ENCODE data around the gene RAPGEF4. TPM values are rescaled to one million over a fixed set of nuclear protein-coding genes. Genes with fewer than 3 reads are reported as not detected.

The RAPGEF4 gene
- total and polyA plus RNA-seq, 2 of the 13 experiments (the other 11 are each of a cell fraction or from before 2014, with no cell fraction given) = 0.78 to 0.91 TPM

DNA sequence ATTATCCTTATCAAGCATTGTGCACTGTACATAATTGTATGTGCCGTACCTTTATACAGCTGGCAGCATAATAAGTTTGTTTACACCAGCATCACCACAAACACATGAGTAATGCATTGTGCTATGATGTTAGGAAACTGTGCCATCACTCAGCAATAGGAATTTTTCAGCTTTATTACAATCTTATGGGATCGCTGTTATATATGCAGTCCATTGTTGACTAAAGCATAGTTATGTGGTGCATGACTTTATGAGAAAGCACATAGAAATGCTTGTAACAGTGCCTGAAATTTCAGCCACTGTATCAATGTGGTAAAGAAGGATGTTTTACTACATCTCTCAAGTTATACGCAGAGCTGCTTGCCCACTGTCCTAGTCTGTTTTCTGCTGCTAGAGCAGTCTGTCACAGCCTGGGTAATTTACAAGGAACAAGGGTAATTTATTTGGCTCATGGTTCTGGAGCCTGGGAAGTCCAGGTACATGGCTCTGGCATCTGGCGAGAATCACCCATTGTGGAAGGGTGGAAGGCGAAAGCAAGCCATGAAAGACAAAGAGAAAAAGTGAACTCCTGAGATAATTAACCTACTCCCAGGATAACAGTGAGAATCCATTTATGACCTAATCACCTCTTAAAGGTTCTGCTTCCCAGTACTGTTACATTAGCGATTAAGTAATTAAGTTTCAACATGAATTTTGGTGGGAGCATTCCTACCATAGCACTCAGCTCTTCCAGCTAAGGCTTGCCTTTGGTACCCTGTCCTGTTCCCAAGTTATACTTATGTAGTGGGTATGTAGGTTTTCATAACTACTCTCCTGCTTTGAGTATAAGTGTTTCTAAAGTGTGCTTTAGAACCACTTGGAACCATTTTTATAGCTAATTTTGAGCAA lies 344.6 kb downstream of the RAPGEF4 start:
- TF ChIP-seq RELA (CRISPR knock-in tag; IDR thresholded peaks at IDR 0.05) (no peak), ZNF564 (CRISPR knock-in tag; IDR thresholded peaks at IDR 0.05) (0 out of 2 replicates have a peak, but pooled peaks have one; percentile 46)
- Histone ChIP-seq H3K4me3 (replicated peaks in 1 of 3; ENCODE audit: insufficient read depth in 1 of 3, low read depth in 2 of 3, low read length in 3 of 3) (no peak overlapping the region), H3K9me3 (ENCODE audit: low read length) (no peaks in the 10 kb centered on the region), H4K20me1 (ENCODE audit: insufficient read depth, low read length) (no peaks in the 10 kb centered on the region), H3K4me1 (ENCODE audit: insufficient read depth, low read length) (peaks cover 18% of the 10 kb centered on the region), H3K9ac (ENCODE audit: insufficient read depth, low read depth, low read length) (no peak overlapping the region), H3K27ac (ENCODE audit: extremely low read length, insufficient read depth, low read length) (no peak overlapping the region), H3K27me3 (ENCODE audit: control insufficient read depth in 1 of 2, insufficient read depth in 2 of 2, low read length in 2 of 2) (peaks cover 0 to 3% of the 10 kb centered on the region in 2 experiments; a peak in 2 of 5 replicates), H3K79me2 (ENCODE audit: insufficient read depth, low read length) (peaks cover 7% of the 10 kb centered on the region), H2AFZ (ENCODE audit: low read length) (no peak overlapping the region), H3K36me3 (replicated peaks in 1 of 2; ENCODE audit: control insufficient read depth in 1 of 2, insufficient read depth in 2 of 2, low read length in 2 of 2) (no peaks in the 10 kb centered on the region), H3K4me2 (ENCODE audit: low read depth, low read length) (no peak overlapping the region)
- ATAC-seq (no peak), FAIRE-seq (no peak), DNase-seq (ENCODE audit: low spot score) (no peak)
- BruUV-seq (replicated peaks) = no TSS peak
- ChIA-PET POLR2A (no interaction called here), CTCF (ENCODE audit: low intra/inter-chr PET ratio, low total read pairs) (no interaction called here)
- intact Hi-C loops (cut with micrococcal nuclease; ENCODE audit: unreplicated experiment) = loop anchor here (5.0 to 10.0 kb wide), 2 partner anchors 132 to 275 kb away; partner anchors contain the start of gene CDCA7
- in situ Hi-C loops (cut with HindIII; ENCODE audit: extremely low pct_ligation_motif_present, low pct_unique_long_range_greater_than_20kb) = no loop called here
- 97% methylated on average over 6 of the region's 6 CpGs for WGBS (ENCODE audit: low lambda C conversion rate)

DNA sequence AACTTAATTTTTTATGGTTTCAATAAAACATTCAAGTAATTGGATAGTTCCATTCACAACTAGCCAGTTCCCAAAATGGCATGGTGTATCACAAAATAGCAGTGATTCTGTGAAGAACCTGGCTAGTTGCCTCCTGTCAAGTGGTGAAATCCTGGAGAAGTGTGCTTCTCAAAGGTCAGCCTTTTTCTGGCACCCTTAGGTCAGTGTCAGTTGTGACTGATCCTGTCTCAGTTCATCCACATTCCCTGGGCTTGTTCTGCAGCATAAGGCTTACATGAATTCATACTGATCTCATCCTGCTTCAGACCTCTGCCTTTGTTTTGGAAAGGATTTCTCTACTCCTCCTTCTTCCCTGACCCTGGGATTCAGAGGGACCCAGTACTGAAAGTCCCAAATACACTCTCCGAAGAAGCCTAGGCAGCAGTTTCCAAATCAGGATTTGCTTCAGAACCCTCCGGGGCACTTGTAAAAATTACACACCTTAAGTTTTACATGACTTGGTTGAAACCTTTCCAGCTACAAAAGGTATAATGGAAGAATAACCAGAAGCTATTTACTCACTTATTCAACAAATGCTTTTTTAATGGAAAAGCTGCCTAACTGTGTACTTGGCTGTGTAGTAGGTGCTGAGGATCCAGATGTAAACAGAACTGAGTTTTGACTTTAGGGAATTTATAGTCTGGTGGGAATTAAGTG lies 351.0 kb downstream of the RAPGEF4 start:
- ChIA-PET POLR2A (no interaction called here), CTCF (ENCODE audit: low intra/inter-chr PET ratio, low total read pairs) (no interaction called here)
- Histone ChIP-seq H3K27ac (ENCODE audit: extremely low read length, insufficient read depth, low read length) (no peak overlapping the region), H3K27me3 (ENCODE audit: control insufficient read depth in 1 of 2, insufficient read depth in 2 of 2, low read length in 2 of 2) (no peaks in the 10 kb centered on the region), H3K9me3 (ENCODE audit: low read length) (no peaks in the 10 kb centered on the region), H4K20me1 (ENCODE audit: insufficient read depth, low read length) (no peaks in the 10 kb centered on the region), H3K79me2 (ENCODE audit: insufficient read depth, low read length) (peaks cover 3% of the 10 kb centered on the region), H3K36me3 (replicated peaks in 1 of 2; ENCODE audit: control insufficient read depth in 1 of 2, insufficient read depth in 2 of 2, low read length in 2 of 2) (peaks cover 0 to 8% of the 10 kb centered on the region in 2 experiments; a peak in 3 of 5 replicates), H3K4me3 (replicated peaks in 1 of 3; ENCODE audit: insufficient read depth in 1 of 3, low read depth in 2 of 3, low read length in 3 of 3) (no peak overlapping the region), H3K9ac (ENCODE audit: insufficient read depth, low read depth, low read length) (no peak overlapping the region), H3K4me1 (ENCODE audit: insufficient read depth, low read length) (peaks cover 13% of the 10 kb centered on the region), H3K4me2 (ENCODE audit: low read depth, low read length) (no peak overlapping the region), H2AFZ (ENCODE audit: low read length) (no peak overlapping the region)
- ATAC-seq (no peak), FAIRE-seq (no peak), DNase-seq (ENCODE audit: low spot score) (no peak)
- in situ Hi-C loops (cut with HindIII; ENCODE audit: extremely low pct_ligation_motif_present, low pct_unique_long_range_greater_than_20kb) (no loop called here), intact Hi-C loops (cut with micrococcal nuclease; ENCODE audit: unreplicated experiment) (no loop called here)
- no TSS peak for BruUV-seq (replicated peaks)
- 100% methylated on average over 2 of the region's 2 CpGs for WGBS (ENCODE audit: low lambda C conversion rate)
- TF ChIP-seq ZNF234 (CRISPR knock-in tag; conservative IDR thresholded peaks at IDR 0.05) (no peak), DBP (CRISPR knock-in tag; IDR thresholded peaks at IDR 0.05; ENCODE audit: not compliant biosample characterization) (no peak), KLF11 (CRISPR knock-in tag; IDR thresholded peaks at IDR 0.05) (no peak), JUN (CRISPR knock-in tag; IDR thresholded peaks at IDR 0.05) (no peak), ZNF792 (CRISPR knock-in tag; IDR thresholded peaks at IDR 0.05) (no peak), YEATS4 (CRISPR knock-in tag; IDR thresholded peaks at IDR 0.05; ENCODE audit: borderline replicate concordance) (no peak), ZXDC (CRISPR knock-in tag; IDR thresholded peaks at IDR 0.05) (no peak)

Measured in HepG2 (cell line).